HepG2 (cell line): ENCODE measurements around the gene PNPLA2. TPM values are rescaled to one million over a fixed set of nuclear protein-coding genes. Genes with fewer than 3 reads are reported as not detected.

Experiments
- FIP1L1 ChIP-seq: fragments of 200-400 bp; formaldehyde crosslinking; IDR thresholded peaks from 2 replicates; pipeline ENCODE4 v1.6.1; 2018; ENCODE audit warnings: low read depth, mild to moderate bottlenecking, low read length, moderate library complexity, borderline replicate concordance; ENCODE audit not compliant: insufficient read depth
- FLYWCH1 ChIP-seq: sonication (generic); formaldehyde crosslinking; IDR thresholded peaks from 2 replicates; pipeline ENCODE4 v1.8.1; 2023; ENCODE audit warnings: mild to moderate bottlenecking, missing genetic modification reagents
- GTF2F1 ChIP-seq: fragments of 150-350 bp; IDR thresholded peaks from 2 replicates; pipeline ENCODE4 v1.6.1; 2014; ENCODE audit warnings: low read length
- HINFP ChIP-seq: sonication (generic); formaldehyde crosslinking; IDR thresholded peaks from 2 replicates; pipeline ENCODE4 v1.4.0; 2020; ENCODE audit warnings: low read depth, mild to moderate bottlenecking, missing genetic modification reagents
- MXI1 ChIP-seq: IDR thresholded peaks from 3 replicates; pipeline ENCODE4 v1.6.1; 2012; ENCODE audit warnings: low read depth, low read length, inconsistent platforms, borderline replicate concordance
- NRL ChIP-seq: sonication (generic); formaldehyde crosslinking; IDR thresholded peaks from 2 replicates; pipeline ENCODE4 v1.5.0; 2020; ENCODE audit warnings: missing genetic modification reagents, mild to moderate bottlenecking, moderate library complexity, borderline replicate concordance
- XRCC5 ChIP-seq: fragments of 200-400 bp; formaldehyde crosslinking; optimal IDR thresholded peaks from 2 replicates; pipeline ENCODE3; 2017; ENCODE audit warnings: mild to moderate bottlenecking, low read length
- YEATS4 ChIP-seq: sonication (generic); formaldehyde crosslinking; IDR thresholded peaks from 2 replicates; pipeline ENCODE4 v1.4.0; 2020; ENCODE audit warnings: missing genetic modification reagents, borderline replicate concordance
- ZBTB37 ChIP-seq: sonication (generic); formaldehyde crosslinking; IDR thresholded peaks from 2 replicates; pipeline ENCODE4 v1.4.0; 2020; ENCODE audit warnings: mild to moderate bottlenecking, missing genetic modification reagents
- ZMYM4 ChIP-seq: sonication (generic); formaldehyde crosslinking; IDR thresholded peaks from 2 replicates; pipeline ENCODE4 v1.8.1; 2023; ENCODE audit warnings: mild to moderate bottlenecking, missing genetic modification reagents
- ZNF225 ChIP-seq: sonication (generic); formaldehyde crosslinking; IDR thresholded peaks from 2 replicates; pipeline ENCODE4 v1.4.0; 2020; ENCODE audit warnings: mild to moderate bottlenecking, missing genetic modification reagents
- ZNF512B ChIP-seq: sonication (generic); formaldehyde crosslinking; IDR thresholded peaks from 2 replicates; pipeline ENCODE4 v1.5.1; 2020; ENCODE audit warnings: missing genetic modification reagents, mild to moderate bottlenecking, borderline replicate concordance
- ZNF605 ChIP-seq: sonication (generic); formaldehyde crosslinking; IDR thresholded peaks from 2 replicates; pipeline ENCODE4 v1.8.0; 2022; ENCODE audit warnings: mild to moderate bottlenecking, missing genetic modification reagents
- ZNF776 ChIP-seq: sonication (generic); formaldehyde crosslinking; IDR thresholded peaks from 2 replicates; pipeline ENCODE4 v1.4.0; 2020; ENCODE audit warnings: mild to moderate bottlenecking, missing genetic modification reagents
- polyA plus RNA-seq, 8 experiments: library from polyadenylated mRNA; depleted of rRNA in 3 of 8; stranded (reverse) in 7 of 8; unstranded in 1 of 8; fragments of >200 nt; fragmentation: Illumina TruSeq in 4 of 8; extraction: Trizol in 4 of 8; gene quantifications; 2 replicates each; pipeline versions ENCODE4 v1.2.1 to v1.2.3, GENCODE V29; 2011 to 2016; ENCODE audit warnings: low read depth in 4 of 8, missing spikeins in 1 of 8, mixed read lengths in 1 of 8; ENCODE audit not compliant: insufficient read depth in 1 of 8
- total RNA-seq, 5 experiments: library from RNA; depleted of rRNA; stranded (reverse); fragments of >200 nt; fragmentation: Illumina TruSeq; extraction: Trizol; gene quantifications; 2 replicates each; pipeline ENCODE4 v1.2.3, GENCODE V29; 2016; ENCODE audit warnings: low read depth in 1 of 5
- TF ChIP-seq, protein P1 (sequence below), 2 experiments: sonication (generic) in 1 of 2; formaldehyde crosslinking in 1 of 2; IDR thresholded peaks; 2 replicates each; pipeline versions ENCODE4 v1.4.0 to v1.6.1; 2018 to 2020; ENCODE audit warnings: missing genetic modification reagents in 2 of 2, borderline replicate concordance in 1 of 2, low read depth in 1 of 2, mild to moderate bottlenecking in 1 of 2, missing biosample characterization in 1 of 2
- TF ChIP-seq, protein P2 (sequence below): sonication (generic); formaldehyde crosslinking; IDR thresholded peaks from 2 replicates; pipeline ENCODE4 v1.4.0; 2020; ENCODE audit warnings: missing genetic modification reagents
- TF ChIP-seq, protein P3 (sequence below): conservative IDR thresholded peaks from 2 replicates; pipeline ENCODE4 v1.6.1; 2018; ENCODE audit warnings: missing genetic modification reagents

The PNPLA2 gene
- total and polyA plus RNA-seq, 2 of the 13 experiments (the other 11 are each of a cell fraction or from before 2014, with no cell fraction given), result 10.5 to 43.2 TPM

DNA sequence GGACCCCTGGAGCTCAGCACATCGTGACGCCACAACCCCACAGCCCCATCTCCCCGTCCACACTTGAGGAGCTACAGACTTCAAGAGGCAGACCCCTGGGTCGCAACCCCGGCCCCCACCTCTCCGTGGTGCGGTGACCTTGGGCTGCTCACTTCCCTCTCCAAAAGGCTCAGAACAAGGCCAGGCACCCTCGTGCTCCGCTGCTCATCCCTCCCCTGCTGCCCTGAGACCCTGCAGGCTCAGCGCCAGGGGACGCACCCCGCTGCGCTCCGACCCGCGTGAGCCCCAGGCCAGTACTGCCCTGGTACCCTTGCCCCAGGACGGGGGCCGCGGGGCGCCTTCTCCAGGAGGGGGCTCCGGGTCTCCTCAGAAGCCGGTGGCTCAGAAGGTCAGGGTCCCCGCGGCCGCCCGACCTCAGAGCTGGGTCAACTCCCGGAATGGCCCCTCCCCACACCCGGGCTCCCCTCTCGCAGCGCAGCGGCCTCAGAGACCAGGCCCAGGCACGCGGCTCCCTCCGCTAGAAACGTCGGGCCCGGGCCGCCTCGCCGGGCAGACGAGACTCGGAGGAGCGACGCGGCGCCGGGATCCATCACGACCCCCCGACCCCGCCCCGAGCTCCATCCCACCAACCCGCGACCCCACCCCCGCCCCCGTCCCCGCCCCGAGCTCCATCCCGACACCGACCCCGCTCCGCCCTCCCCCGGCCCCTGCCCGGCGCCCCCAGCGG lies 42.0 kb upstream of the PNPLA2 start (continued):
- TF ChIP-seq MXI1 (peak; percentile 21; the same call in 1 of the 3 replicates), GTF2F1 (no peak), ZNF225 (CRISPR knock-in tag) (no peak), ZMYM4 (CRISPR knock-in tag) (no peak), FIP1L1 (no peak), XRCC5 (no peak), NRL (0 out of 2 replicates have a peak, but pooled peaks have one; percentile 39), HINFP (CRISPR knock-in tag) (no peak), ZNF776 (CRISPR knock-in tag) (no peak; the same call in 1 of the 2 replicates), ZNF512B (CRISPR knock-in tag) (no peak), ZBTB37 (CRISPR knock-in tag) (no peak), FLYWCH1 (CRISPR knock-in tag) (no peak), YEATS4 (CRISPR knock-in tag) (no peak), ZNF605 (no peak)
- TF ChIP-seq, protein P1, sequence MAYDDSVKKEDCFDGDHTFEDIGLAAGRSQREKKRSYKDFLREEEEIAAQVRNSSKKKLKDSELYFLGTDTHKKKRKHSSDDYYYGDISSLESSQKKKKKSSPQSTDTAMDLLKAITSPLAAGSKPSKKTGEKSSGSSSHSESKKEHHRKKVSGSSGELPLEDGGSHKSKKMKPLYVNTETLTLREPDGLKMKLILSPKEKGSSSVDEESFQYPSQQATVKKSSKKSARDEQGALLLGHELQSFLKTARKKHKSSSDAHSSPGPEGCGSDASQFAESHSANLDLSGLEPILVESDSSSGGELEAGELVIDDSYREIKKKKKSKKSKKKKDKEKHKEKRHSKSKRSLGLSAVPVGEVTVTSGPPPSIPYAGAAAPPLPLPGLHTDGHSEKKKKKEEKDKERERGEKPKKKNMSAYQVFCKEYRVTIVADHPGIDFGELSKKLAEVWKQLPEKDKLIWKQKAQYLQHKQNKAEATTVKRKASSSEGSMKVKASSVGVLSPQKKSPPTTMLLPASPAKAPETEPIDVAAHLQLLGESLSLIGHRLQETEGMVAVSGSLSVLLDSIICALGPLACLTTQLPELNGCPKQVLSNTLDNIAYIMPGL (CRISPR knock-in tag; IDR thresholded peaks at IDR 0.05; ENCODE audit: borderline replicate concordance in 1 of 2, low read depth in 1 of 2), result peak in 1 of 2 experiments; percentile 21; a peak in 2 of 4 replicates
- TF ChIP-seq, protein P2, sequence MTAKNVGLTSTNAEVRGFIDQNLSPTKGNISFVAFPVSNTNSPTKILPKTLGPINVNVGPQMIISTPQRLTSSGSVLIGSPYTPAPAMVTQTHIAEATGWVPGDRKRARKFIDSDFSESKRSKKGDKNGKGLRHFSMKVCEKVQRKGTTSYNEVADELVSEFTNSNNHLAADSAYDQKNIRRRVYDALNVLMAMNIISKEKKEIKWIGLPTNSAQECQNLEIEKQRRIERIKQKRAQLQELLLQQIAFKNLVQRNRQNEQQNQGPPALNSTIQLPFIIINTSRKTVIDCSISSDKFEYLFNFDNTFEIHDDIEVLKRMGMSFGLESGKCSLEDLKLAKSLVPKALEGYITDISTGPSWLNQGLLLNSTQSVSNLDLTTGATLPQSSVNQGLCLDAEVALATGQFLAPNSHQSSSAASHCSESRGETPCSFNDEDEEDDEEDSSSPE, result no peak
- TF ChIP-seq, protein P3, sequence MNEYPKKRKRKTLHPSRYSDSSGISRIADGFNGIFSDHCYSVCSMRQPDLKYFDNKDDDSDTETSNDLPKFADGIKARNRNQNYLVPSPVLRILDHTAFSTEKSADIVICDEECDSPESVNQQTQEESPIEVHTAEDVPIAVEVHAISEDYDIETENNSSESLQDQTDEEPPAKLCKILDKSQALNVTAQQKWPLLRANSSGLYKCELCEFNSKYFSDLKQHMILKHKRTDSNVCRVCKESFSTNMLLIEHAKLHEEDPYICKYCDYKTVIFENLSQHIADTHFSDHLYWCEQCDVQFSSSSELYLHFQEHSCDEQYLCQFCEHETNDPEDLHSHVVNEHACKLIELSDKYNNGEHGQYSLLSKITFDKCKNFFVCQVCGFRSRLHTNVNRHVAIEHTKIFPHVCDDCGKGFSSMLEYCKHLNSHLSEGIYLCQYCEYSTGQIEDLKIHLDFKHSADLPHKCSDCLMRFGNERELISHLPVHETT, result no peak
